ENCODE measurements around the gene RYR3. TPM values are rescaled to one million over a fixed set of nuclear protein-coding genes. Genes with fewer than 3 reads are reported as not detected.
A peak's percentile ranks its signal among the peaks of the same experiment; 100 is the strongest.

The RYR3 gene
- total RNA-seq, 2 experiments from 2014 or later: 0.06 to 0.32 TPM

- CTCF ChIA-PET (ENCODE audit: unreplicated experiment): no interaction called here
- Histone ChIP-seq H3K4me2 (ENCODE audit: low read length) (no peak overlapping the region), H3K9me3 (ENCODE audit: low read length) (no peaks in the 10 kb centered on the region), H3K9me2 (ENCODE audit: insufficient read depth, low read length) (no peaks in the 10 kb centered on the region), H2AFZ (ENCODE audit: low read length) (no peak overlapping the region), H3K4me3 (ENCODE audit: low read depth, low read length, poor library complexity, severe bottlenecking) (no peak overlapping the region), H3K36me3 (ENCODE audit: insufficient read depth, low read length) (no peaks in the 10 kb centered on the region), H4K20me1 (ENCODE audit: insufficient read depth, low read length) (no peaks in the 10 kb centered on the region), H3K27ac (ENCODE audit: low read depth, low read length, poor library complexity, severe bottlenecking) (no peak overlapping the region), H3K79me2 (ENCODE audit: insufficient read depth, low read depth, low read length) (no peaks in the 10 kb centered on the region), H3K4me1 (ENCODE audit: insufficient read depth, low read length, poor library complexity, severe bottlenecking) (peaks cover 49% of the 10 kb centered on the region)
- no TSS peak for BruUV-seq (replicated peaks)
- DNase-seq (ENCODE audit: low spot score): no peak
- intact Hi-C loops (cut with micrococcal nuclease; ENCODE audit: unreplicated experiment): no loop called here
- TF ChIP-seq, protein P1, sequence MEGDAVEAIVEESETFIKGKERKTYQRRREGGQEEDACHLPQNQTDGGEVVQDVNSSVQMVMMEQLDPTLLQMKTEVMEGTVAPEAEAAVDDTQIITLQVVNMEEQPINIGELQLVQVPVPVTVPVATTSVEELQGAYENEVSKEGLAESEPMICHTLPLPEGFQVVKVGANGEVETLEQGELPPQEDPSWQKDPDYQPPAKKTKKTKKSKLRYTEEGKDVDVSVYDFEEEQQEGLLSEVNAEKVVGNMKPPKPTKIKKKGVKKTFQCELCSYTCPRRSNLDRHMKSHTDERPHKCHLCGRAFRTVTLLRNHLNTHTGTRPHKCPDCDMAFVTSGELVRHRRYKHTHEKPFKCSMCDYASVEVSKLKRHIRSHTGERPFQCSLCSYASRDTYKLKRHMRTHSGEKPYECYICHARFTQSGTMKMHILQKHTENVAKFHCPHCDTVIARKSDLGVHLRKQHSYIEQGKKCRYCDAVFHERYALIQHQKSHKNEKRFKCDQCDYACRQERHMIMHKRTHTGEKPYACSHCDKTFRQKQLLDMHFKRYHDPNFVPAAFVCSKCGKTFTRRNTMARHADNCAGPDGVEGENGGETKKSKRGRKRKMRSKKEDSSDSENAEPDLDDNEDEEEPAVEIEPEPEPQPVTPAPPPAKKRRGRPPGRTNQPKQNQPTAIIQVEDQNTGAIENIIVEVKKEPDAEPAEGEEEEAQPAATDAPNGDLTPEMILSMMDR (conservative IDR thresholded peaks at IDR 0.05; ENCODE audit: low read length): no peak
- TF ChIP-seq EZH2phosphoT487 (IDR thresholded peaks at IDR 0.05; ENCODE audit: borderline replicate concordance, low read depth, low read length): no peak
- POLR2A ChIA-PET: no interaction called here
These were observed 468.1 kb downstream of the RYR3 start for GRCh38 chr15:33778852-33779251.

DNA sequence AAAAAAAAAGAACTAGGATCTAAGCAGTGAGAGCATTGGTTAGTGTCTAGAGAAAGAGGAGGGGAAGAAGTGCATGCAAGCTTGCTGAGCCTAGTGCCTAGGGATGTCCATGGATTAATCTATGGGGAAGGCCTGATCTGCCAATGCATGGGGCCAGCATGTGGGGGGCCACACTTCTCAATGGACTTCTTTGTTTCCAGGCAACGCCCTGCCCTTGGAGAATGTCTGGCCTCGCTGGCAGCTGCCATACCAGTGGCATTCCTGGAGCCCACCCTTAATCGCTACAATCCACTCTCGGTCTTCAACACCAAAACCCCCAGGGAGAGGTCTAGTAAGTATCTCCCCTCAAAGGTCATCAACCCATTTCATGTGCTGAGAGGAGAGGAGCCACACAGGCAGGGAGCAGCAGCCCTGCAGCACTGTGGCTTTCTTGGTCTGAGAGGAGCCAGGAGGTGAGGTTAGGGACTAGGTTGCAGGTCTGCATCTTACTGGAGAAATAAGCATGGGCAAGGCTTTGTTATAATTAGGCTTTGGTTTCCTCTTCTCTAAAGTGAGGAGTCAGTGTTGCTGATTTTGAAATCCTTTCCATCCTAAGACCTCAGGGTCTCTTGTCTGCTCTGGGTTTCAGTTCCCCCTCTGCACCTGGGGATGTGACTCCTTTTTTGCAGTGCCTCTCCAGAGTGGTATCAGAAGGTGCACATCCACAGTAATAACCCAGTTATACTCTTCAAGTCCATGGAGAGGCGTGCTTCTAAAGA, 469.4 kb downstream of the RYR3 start:
- intact Hi-C loops (cut with micrococcal nuclease; ENCODE audit: unreplicated experiment): no loop called here
- CTCF ChIA-PET (ENCODE audit: unreplicated experiment): no interaction called here
- peak; percentile 88 for DNase-seq (ENCODE audit: low spot score)

DNA sequence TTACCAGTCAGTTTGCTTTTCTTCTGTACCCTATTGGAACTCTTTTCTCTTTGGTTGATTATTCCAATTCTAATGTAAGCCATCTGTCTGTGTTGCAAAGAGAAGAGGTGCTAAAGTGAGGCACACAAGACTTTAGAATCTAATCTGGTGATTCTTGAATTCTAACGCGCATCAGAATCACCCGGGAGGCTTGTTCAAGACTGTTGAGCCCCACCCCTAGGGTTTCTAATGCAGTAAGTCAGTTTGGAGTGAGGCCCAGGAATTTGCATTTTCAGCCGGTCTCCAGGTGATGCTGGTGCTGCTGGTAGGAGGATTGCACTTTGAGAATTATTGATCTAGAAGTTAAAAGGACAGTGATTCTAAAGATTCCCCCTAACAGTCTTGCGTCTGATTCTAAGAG, 472.2 kb downstream of the RYR3 start:
- intact Hi-C loops (cut with micrococcal nuclease; ENCODE audit: unreplicated experiment): no loop called here
- no peaks in the 10 kb centered on the region for H3K9me3 ChIP-seq (ENCODE audit: low read length)
- no peaks in the 10 kb centered on the region for H3K79me2 ChIP-seq (ENCODE audit: insufficient read depth, low read depth, low read length)
- CTCF ChIA-PET (ENCODE audit: unreplicated experiment): no interaction called here
- BruUV-seq (replicated peaks): no TSS peak
- POLR2A ChIA-PET: no interaction called here
- H3K4me1 ChIP-seq (ENCODE audit: insufficient read depth, low read length, poor library complexity, severe bottlenecking): peaks cover 49% of the 10 kb centered on the region
- H3K4me2 ChIP-seq (ENCODE audit: low read length): no peak overlapping the region
- H4K20me1 ChIP-seq (ENCODE audit: insufficient read depth, low read length): no peaks in the 10 kb centered on the region
- DNase-seq (ENCODE audit: low spot score): no peak
- H3K9me2 ChIP-seq (ENCODE audit: insufficient read depth, low read length): no peaks in the 10 kb centered on the region
- H3K36me3 ChIP-seq (ENCODE audit: insufficient read depth, low read length): no peaks in the 10 kb centered on the region
- H2AFZ ChIP-seq (ENCODE audit: low read length): no peak overlapping the region
- no peak overlapping the region for H3K27ac ChIP-seq (ENCODE audit: low read depth, low read length, poor library complexity, severe bottlenecking)
- TF ChIP-seq, protein P1 (conservative IDR thresholded peaks at IDR 0.05; ENCODE audit: low read length): no peak
- no peak for TF ChIP-seq EZH2phosphoT487 (IDR thresholded peaks at IDR 0.05; ENCODE audit: borderline replicate concordance, low read depth, low read length)
- H3K4me3 ChIP-seq (ENCODE audit: low read depth, low read length, poor library complexity, severe bottlenecking): no peak overlapping the region

More for the DNA sequence above, 469.4 kb downstream of the RYR3 start:
- Histone ChIP-seq H4K20me1 (ENCODE audit: insufficient read depth, low read length) (no peaks in the 10 kb centered on the region), H3K4me2 (ENCODE audit: low read length) (peak overlapping the region; percentile 76), H2AFZ (ENCODE audit: low read length) (no peak overlapping the region; the same call in 1 of the 2 replicates), H3K36me3 (ENCODE audit: insufficient read depth, low read length) (no peaks in the 10 kb centered on the region), H3K27ac (ENCODE audit: low read depth, low read length, poor library complexity, severe bottlenecking) (peak overlapping the region; percentile 62), H3K4me3 (ENCODE audit: low read depth, low read length, poor library complexity, severe bottlenecking) (peak overlapping the region; percentile 33), H3K4me1 (ENCODE audit: insufficient read depth, low read length, poor library complexity, severe bottlenecking) (peaks cover 49% of the 10 kb centered on the region), H3K9me3 (ENCODE audit: low read length) (no peaks in the 10 kb centered on the region), H3K79me2 (ENCODE audit: insufficient read depth, low read depth, low read length) (no peaks in the 10 kb centered on the region), H3K9me2 (ENCODE audit: insufficient read depth, low read length) (no peaks in the 10 kb centered on the region)
- no peak for TF ChIP-seq EZH2phosphoT487 (IDR thresholded peaks at IDR 0.05; ENCODE audit: borderline replicate concordance, low read depth, low read length)
- TF ChIP-seq, protein P1 (conservative IDR thresholded peaks at IDR 0.05; ENCODE audit: low read length): no peak
- POLR2A ChIA-PET: no interaction called here
- BruUV-seq (replicated peaks): no TSS peak

All from OCI-LY7 (cell line).